DOHH2 (cell line): Measurements from ENCODE around the gene HAND2.

ENCODE experiments used
- EZH2phosphoT487 ChIP-seq: fragments of 200-600 bp; sonication (generic); IDR thresholded peaks from 2 replicates; pipeline ENCODE4 v1.6.1; 2017; ENCODE audit warnings: borderline replicate concordance, mild to moderate bottlenecking, antibody characterized with exemption, low read length, moderate library complexity, mixed read lengths
- TF ChIP-seq, protein P1 (sequence below): fragments of 200-600 bp; sonication (generic); IDR thresholded peaks from one replicate; pipeline ENCODE4 v1.5.1; 2014; ENCODE audit warnings: antibody characterized with exemption, mild to moderate bottlenecking, low read depth, low read length; ENCODE audit not compliant: poor library complexity, severe bottlenecking

GRCh38 chr4:173505924-173506518 lies 24.0 kb downstream of the HAND2 start:
- TF ChIP-seq, protein P1, sequence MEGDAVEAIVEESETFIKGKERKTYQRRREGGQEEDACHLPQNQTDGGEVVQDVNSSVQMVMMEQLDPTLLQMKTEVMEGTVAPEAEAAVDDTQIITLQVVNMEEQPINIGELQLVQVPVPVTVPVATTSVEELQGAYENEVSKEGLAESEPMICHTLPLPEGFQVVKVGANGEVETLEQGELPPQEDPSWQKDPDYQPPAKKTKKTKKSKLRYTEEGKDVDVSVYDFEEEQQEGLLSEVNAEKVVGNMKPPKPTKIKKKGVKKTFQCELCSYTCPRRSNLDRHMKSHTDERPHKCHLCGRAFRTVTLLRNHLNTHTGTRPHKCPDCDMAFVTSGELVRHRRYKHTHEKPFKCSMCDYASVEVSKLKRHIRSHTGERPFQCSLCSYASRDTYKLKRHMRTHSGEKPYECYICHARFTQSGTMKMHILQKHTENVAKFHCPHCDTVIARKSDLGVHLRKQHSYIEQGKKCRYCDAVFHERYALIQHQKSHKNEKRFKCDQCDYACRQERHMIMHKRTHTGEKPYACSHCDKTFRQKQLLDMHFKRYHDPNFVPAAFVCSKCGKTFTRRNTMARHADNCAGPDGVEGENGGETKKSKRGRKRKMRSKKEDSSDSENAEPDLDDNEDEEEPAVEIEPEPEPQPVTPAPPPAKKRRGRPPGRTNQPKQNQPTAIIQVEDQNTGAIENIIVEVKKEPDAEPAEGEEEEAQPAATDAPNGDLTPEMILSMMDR: peak; percentile 91
- TF ChIP-seq EZH2phosphoT487: no peak
